OCI-LY1 (cell line): ENCODE data around the gene BLOC1S2.

Source experiments
- H2AFZ ChIP-seq: fragments of 200-600 bp; sonication (generic), shearing (Covaris generic); 2 replicates; pipeline ENCODE4 v1.6.0; 2014; ENCODE audit warnings: antibody characterized with exemption, mild to moderate bottlenecking, low read length
- H3F3A ChIP-seq: fragments of 200-600 bp; sonication (generic), shearing (Covaris generic); 2 replicates; pipeline ENCODE4 v1.6.0; 2014; ENCODE audit warnings: mild to moderate bottlenecking, antibody characterized with exemption, low read length, moderate library complexity; ENCODE audit not compliant: insufficient read depth
- H3K27ac ChIP-seq: fragments of 200-600 bp; sonication (generic); 2 replicates; pipeline ENCODE4 v1.5.1; 2014; ENCODE audit warnings: low read length, mixed run types, mild to moderate bottlenecking, low read depth; ENCODE audit not compliant: poor library complexity, severe bottlenecking
- H3K27me3 ChIP-seq: fragments of 200-600 bp; sonication (generic); 2 replicates; pipeline ENCODE4 v1.6.0; 2014; ENCODE audit warnings: antibody characterized with exemption, mild to moderate bottlenecking, low read length, moderate library complexity; ENCODE audit not compliant: insufficient read depth
- H3K36me3 ChIP-seq: fragments of 200-600 bp; sonication (generic); 2 replicates; pipeline ENCODE4 v1.6.1; 2014; ENCODE audit warnings: mild to moderate bottlenecking, antibody characterized with exemption, low read length, moderate library complexity, mixed read lengths; ENCODE audit not compliant: insufficient read depth
- H3K4me1 ChIP-seq: fragments of 200-600 bp; sonication (generic); 2 replicates; pipeline ENCODE4 v1.5.1; 2014; ENCODE audit warnings: mild to moderate bottlenecking, low read length, moderate library complexity; ENCODE audit not compliant: insufficient read depth, severe bottlenecking
- H3K4me2 ChIP-seq: fragments of 200-600 bp; sonication (generic), shearing (Covaris generic); 2 replicates; pipeline ENCODE4 v1.6.1; 2014; ENCODE audit warnings: low read length
- H3K4me3 ChIP-seq: fragments of 200-600 bp; sonication (generic); 2 replicates; pipeline ENCODE4 v1.5.1; 2014; ENCODE audit warnings: low read length, low read depth, mild to moderate bottlenecking, mixed read lengths; ENCODE audit not compliant: poor library complexity, severe bottlenecking
- H3K79me2 ChIP-seq: fragments of 200-600 bp; shearing (Covaris generic); 2 replicates; pipeline ENCODE4 v1.6.1; 2016; ENCODE audit warnings: mixed run types, low read length, mixed read lengths; ENCODE audit not compliant: insufficient read depth
- H3K9ac ChIP-seq: fragments of 200-600 bp; sonication (generic), shearing (Covaris generic); 2 replicates; pipeline ENCODE4 v1.6.1; 2014; ENCODE audit warnings: mild to moderate bottlenecking, low read length, mixed read lengths
- H3K9me2 ChIP-seq: fragments of 200-600 bp; sonication (generic), shearing (Covaris generic); 2 replicates; pipeline ENCODE4 v1.6.1; 2014; ENCODE audit warnings: low read depth, mild to moderate bottlenecking, low read length, mixed read lengths
- H3K9me3 ChIP-seq: fragments of 200-600 bp; shearing (Covaris generic); 2 replicates; pipeline ENCODE4 v1.6.1; 2014; ENCODE audit warnings: low read length, mixed read lengths
- H4K20me1 ChIP-seq: fragments of 200-600 bp; sonication (generic), shearing (Covaris generic); 2 replicates; pipeline ENCODE4 v1.6.0; 2016; ENCODE audit warnings: mild to moderate bottlenecking, low read length; ENCODE audit not compliant: insufficient read depth
- CTCF ChIP-seq: fragments of 200-600 bp; sonication (generic), shearing (Covaris generic); IDR thresholded peaks from 2 replicates; pipeline ENCODE4 v1.5.1; 2017; ENCODE audit warnings: mild to moderate bottlenecking, antibody characterized with exemption, low read length, moderate library complexity, mixed read lengths
- EZH2 ChIP-seq: fragments of 200-600 bp; sonication (generic), shearing (Covaris generic); IDR thresholded peaks from 2 replicates; pipeline ENCODE4 v1.8.0; 2017; ENCODE audit warnings: borderline replicate concordance, mixed run types, mild to moderate bottlenecking, antibody characterized with exemption, low read length, moderate library complexity, mixed read lengths

BLOC1S2 gene

GRCh38 chr10:100267239-100268104, 19.0 kb downstream of the BLOC1S2 start, which contains the start of gene CWF19L1:
TSS of gene CWF19L1 (minus strand) at chr10:100267638. CDS start at chr10:100267593, 45 bp downstream.
- Histone ChIP-seq H2AFZ (no peak within 1 kb of the TSS), H3K79me2 (no peaks in the 10 kb centered on the region), H3K9me3 (no peaks in the 10 kb centered on the region), H3K27me3 (no peaks in the 10 kb centered on the region), H3K4me3 (peak within 1 kb of the TSS; percentile 99), H3K4me1 (peaks cover 16% of the 10 kb centered on the region), H3F3A (no peaks in the 10 kb centered on the region), H3K9me2 (no peaks in the 10 kb centered on the region), H4K20me1 (no peaks in the 10 kb centered on the region), H3K4me2 (peak within 1 kb of the TSS; percentile 82), H3K36me3 (no peaks in the 10 kb centered on the region), H3K9ac (peak within 1 kb of the TSS; percentile 93), H3K27ac (no peak within 1 kb of the TSS)
- TF ChIP-seq CTCF = no peak
- TF ChIP-seq EZH2 = no peak

- Histone ChIP-seq H4K20me1 (no peaks in the 10 kb centered on the region), H3K4me2 (peak overlapping the region; percentile 82), H3K27ac (no peak overlapping the region), H3K9ac (peak overlapping the region; percentile 93; the same call in 1 of the 2 replicates), H3K9me2 (no peaks in the 10 kb centered on the region), H3K79me2 (no peaks in the 10 kb centered on the region), H3K4me1 (peaks cover 16% of the 10 kb centered on the region), H3K27me3 (no peaks in the 10 kb centered on the region), H3K4me3 (peak overlapping the region; percentile 99), H3F3A (no peaks in the 10 kb centered on the region), H2AFZ (no peak overlapping the region), H3K36me3 (no peaks in the 10 kb centered on the region), H3K9me3 (no peaks in the 10 kb centered on the region)
- TF ChIP-seq EZH2 (no peak), CTCF (no peak)
These were observed 20.5 kb downstream of the BLOC1S2 start for GRCh38 chr10:100265821-100266485.

GRCh38 chr10:100254191-100254590, 32.3 kb downstream of the BLOC1S2 start:
- no peaks in the 10 kb centered on the region for H3F3A ChIP-seq
- H3K4me2 ChIP-seq = no peak overlapping the region
- TF ChIP-seq EZH2 = no peak
- no peak for TF ChIP-seq CTCF
- no peaks in the 10 kb centered on the region for H4K20me1 ChIP-seq
- H3K9me3 ChIP-seq = no peaks in the 10 kb centered on the region
- no peaks in the 10 kb centered on the region for H3K79me2 ChIP-seq
- peaks cover 49% of the 10 kb centered on the region for H3K36me3 ChIP-seq
- no peak overlapping the region for H3K27ac ChIP-seq
- H3K4me1 ChIP-seq = no peaks in the 10 kb centered on the region
- H3K27me3 ChIP-seq = no peaks in the 10 kb centered on the region
- H2AFZ ChIP-seq = no peak overlapping the region
- H3K9ac ChIP-seq = no peak overlapping the region
- H3K9me2 ChIP-seq = no peaks in the 10 kb centered on the region
- no peak overlapping the region for H3K4me3 ChIP-seq
